Measurements from ENCODE around the gene MTFR2. TPM values are rescaled to one million over a fixed set of nuclear protein-coding genes. Genes with fewer than 3 reads are reported as not detected.
A peak's percentile ranks its signal among the peaks of the same experiment; 100 is the strongest.
"Not testable (repeated sequence)": the region's sequence is repeated elsewhere in the genome, so short reads cannot be mapped to it uniquely, and the experiment has no call there.

The MTFR2 gene
- total RNA-seq, 4 donors from 2014 or later: 0.30 to 4.7 (median 0.84) TPM; not detected in 1

GRCh38 chr6:136228814-136229213 lies 21.3 kb downstream of the MTFR2 start:
- TF ChIP-seq POLR2A (IDR thresholded peaks at IDR 0.05) (no peak), EP300 (IDR thresholded peaks at IDR 0.05) (no peak), CTCF (IDR thresholded peaks at IDR 0.05) (no peak)
- H3K27ac ChIP-seq: no peak overlapping the region
- peaks cover 0 to 18% (median 2%) of the 10 kb centered on the region in 4 donors for H3K4me1 ChIP-seq
- WGBS, 2 donors: 77 to 80% methylated on average over 2 of the region's 2 CpGs
- H3K36me3 ChIP-seq: no peaks in the 10 kb centered on the region
- H3K9me3 ChIP-seq: no peaks in the 10 kb centered on the region
- no peak for DNase-seq (ENCODE audit: low spot score in 2 of 2)
- no peak overlapping the region for H3K4me3 ChIP-seq
- no peaks in the 10 kb centered on the region for H3K27me3 ChIP-seq

- WGBS, 2 donors: 85% methylated on average over 4 of the region's 4 CpGs
Measured at GRCh38 chr6:136226674-136227377, 23.3 kb downstream of the MTFR2 start.

GRCh38 chr6:136226027-136226673 lies 24.0 kb downstream of the MTFR2 start:
- Histone ChIP-seq H3K4me1 (peaks cover 0 to 18% (median 2%) of the 10 kb centered on the region in 4 donors), H3K9me3 (no peaks in the 10 kb centered on the region), H3K27ac (peak overlapping the region in 1 of 4 donors; percentile 10), H3K4me3 (peak overlapping the region in 2 of 4 donors; percentile 13 to 29), H3K36me3 (no peaks in the 10 kb centered on the region), H3K27me3 (no peaks in the 10 kb centered on the region)
- WGBS, 2 donors: 18 to 20% methylated on average over 12 of the region's 12 CpGs
- DNase-seq (ENCODE audit: low spot score in 2 of 2): peak; percentile 38 to 75
- TF ChIP-seq CTCF (IDR thresholded peaks at IDR 0.05) (peak; percentile 95 to 100 (median 99)), POLR2A (IDR thresholded peaks at IDR 0.05) (no peak), EP300 (IDR thresholded peaks at IDR 0.05) (peak in 1 of 2 donors; percentile 29)

More at GRCh38 chr6:136226674-136227377, 23.3 kb downstream of the MTFR2 start:
- Histone ChIP-seq H3K27me3 (no peaks in the 10 kb centered on the region), H3K4me3 (peak overlapping the region in 2 of 4 donors; percentile 13 to 29), H3K9me3 (no peaks in the 10 kb centered on the region), H3K4me1 (peaks cover 0 to 18% (median 2%) of the 10 kb centered on the region in 4 donors), H3K27ac (peak overlapping the region in 1 of 4 donors; percentile 10), H3K36me3 (no peaks in the 10 kb centered on the region)
- TF ChIP-seq POLR2A (IDR thresholded peaks at IDR 0.05) (no peak), EP300 (IDR thresholded peaks at IDR 0.05) (no peak), CTCF (IDR thresholded peaks at IDR 0.05) (no peak)
- no peak for DNase-seq (ENCODE audit: low spot score in 2 of 2)

- Histone ChIP-seq H3K4me1 (peaks cover 0 to 12% (median 2%) of the 10 kb centered on the region in 4 donors), H3K36me3 (no peaks in the 10 kb centered on the region), H3K9me3 (no peaks in the 10 kb centered on the region), H3K27ac (no peak overlapping the region), H3K4me3 (no peak overlapping the region), H3K27me3 (no peaks in the 10 kb centered on the region)
- TF ChIP-seq CTCF (IDR thresholded peaks at IDR 0.05): no peak
- TF ChIP-seq POLR2A (IDR thresholded peaks at IDR 0.05): no peak
- TF ChIP-seq EP300 (IDR thresholded peaks at IDR 0.05): no peak
- no peak for DNase-seq (ENCODE audit: low spot score in 2 of 2)
- 74 to 75% methylated on average over 5 of the region's 5 CpGs for WGBS, 2 donors
Measured at GRCh38 chr6:136225496-136225895, 24.6 kb downstream of the MTFR2 start.

GRCh38 chr6:136224974-136225373 lies 25.1 kb downstream of the MTFR2 start:
- not testable (repeated sequence) for H3K9me3 ChIP-seq; DNase-seq (ENCODE audit: low spot score in 2 of 2); H3K27ac ChIP-seq; H3K27me3 ChIP-seq; H3K4me3 ChIP-seq; H3K36me3 ChIP-seq
- WGBS, 2 donors: 92 to 93% methylated on average over 4 of the region's 4 CpGs
- H3K4me1 ChIP-seq: peaks cover 0 to 11% (median 2%) of the 10 kb centered on the region in 4 donors

All from tibial nerve (tissue), 4 donors.